NCI-H526 treated with DMSO at 0.1 percent for 48 hours (cell line): ENCODE data around the gene PRICKLE3.

ENCODE experiments used
- DNase-seq: peaks from one replicate; lab custom pipeline; 2025; lab: John Stamatoyannopoulos, UW

Gene PRICKLE3

GRCh38 chrX:49186125-49187027, at the start of gene PRICKLE3:
TSS of gene PRICKLE3 (minus strand) at chrX:49186373. CDS start at chrX:49186297, 76 bp downstream.
- DNase-seq: peak; percentile 29

- no peak for DNase-seq
Measured at GRCh38 chrX:49233887-49234555, 47.8 kb upstream of the PRICKLE3 start.

GRCh38 chrX:49233176-49233575, 47.0 kb upstream of the PRICKLE3 start, which contains the start of gene CACNA1F:
TSS of gene CACNA1F (minus strand) at chrX:49233340. CDS start at chrX:49233309, 31 bp downstream.
- no peak for DNase-seq

- no peak for DNase-seq
Measured at GRCh38 chrX:49232525-49232924, 46.4 kb upstream of the PRICKLE3 start.

- DNase-seq: no peak
Measured at GRCh38 chrX:49231333-49232000, 45.3 kb upstream of the PRICKLE3 start.

GRCh38 chrX:49230500-49231232, 44.5 kb upstream of the PRICKLE3 start:
- peak; percentile 1 for DNase-seq

- DNase-seq: no peak
Measured at GRCh38 chrX:49228185-49228584, 42.0 kb upstream of the PRICKLE3 start.

- no peak for DNase-seq
Measured at GRCh38 chrX:49227726-49228125, 41.6 kb upstream of the PRICKLE3 start.

- no peak for DNase-seq
Measured at GRCh38 chrX:49226946-49227345, 40.8 kb upstream of the PRICKLE3 start.

- no peak for DNase-seq
Measured at GRCh38 chrX:49225858-49226257, 39.7 kb upstream of the PRICKLE3 start.

- no peak for DNase-seq
Measured at GRCh38 chrX:49221868-49222267, 35.7 kb upstream of the PRICKLE3 start.

- no peak for DNase-seq
Measured at GRCh38 chrX:49220100-49220499, 33.9 kb upstream of the PRICKLE3 start.

GRCh38 chrX:49214996-49215526, 28.9 kb upstream of the PRICKLE3 start:
- no peak for DNase-seq

GRCh38 chrX:49214416-49214815, 28.2 kb upstream of the PRICKLE3 start:
- DNase-seq: no peak

- no peak for DNase-seq
Measured at GRCh38 chrX:49212861-49213260, 26.7 kb upstream of the PRICKLE3 start.

- DNase-seq: no peak
Measured at GRCh38 chrX:49212209-49212608, 26.0 kb upstream of the PRICKLE3 start.

GRCh38 chrX:49211074-49211473, 24.9 kb upstream of the PRICKLE3 start:
- no peak for DNase-seq

- DNase-seq: no peak
Measured at GRCh38 chrX:49210406-49210805, 24.2 kb upstream of the PRICKLE3 start.

- DNase-seq: no peak
Measured at GRCh38 chrX:49209434-49210251, 23.5 kb upstream of the PRICKLE3 start.

- no peak for DNase-seq
Measured at GRCh38 chrX:49208399-49208798, 22.2 kb upstream of the PRICKLE3 start.

- no peak for DNase-seq
Measured at GRCh38 chrX:49206543-49206942, 20.4 kb upstream of the PRICKLE3 start.
